Mesenchymal stem cell (in vitro differentiated cells and primary cell): ENCODE results near the gene RAB6B.
A peak's percentile ranks its signal among the peaks of the same experiment; 100 is the strongest.

Experiments
- DNase-seq: peaks from one replicate; pipeline ENCODE4 v3.0.0-alpha.2; 2013
- H2AFZ ChIP-seq: one replicate; pipeline ENCODE4 v1.6.1; 2013; ENCODE audit warnings: low read depth, mild to moderate bottlenecking, control low read depth, inconsistent platforms, low read length, moderate library complexity
- H2AK5ac ChIP-seq: 2 replicates; pipeline ENCODE4 v1.6.1; 2013; ENCODE audit warnings: low read length, moderate library complexity, mild to moderate bottlenecking, inconsistent platforms; ENCODE audit not compliant: severe bottlenecking
- H2BK120ac ChIP-seq: one replicate; pipeline ENCODE4 v1.6.1; 2013; ENCODE audit warnings: low read depth, mild to moderate bottlenecking, inconsistent platforms, low read length, moderate library complexity
- H2BK12ac ChIP-seq, 2 experiments: one replicate each; pipeline ENCODE4 v1.6.1; 2013; ENCODE audit warnings: inconsistent platforms in 2 of 2, low read length in 2 of 2, mild to moderate bottlenecking in 2 of 2, moderate library complexity in 2 of 2, control low read depth in 1 of 2
- H2BK15ac ChIP-seq: one replicate; pipeline ENCODE4 v1.6.1; 2013; ENCODE audit warnings: mild to moderate bottlenecking, low read depth, inconsistent platforms; ENCODE audit not compliant: poor library complexity, severe bottlenecking
- H2BK5ac ChIP-seq: 2 replicates; pipeline ENCODE4 v1.6.1; 2013; ENCODE audit warnings: low read depth, mild to moderate bottlenecking, low read length, control low read depth, inconsistent platforms; ENCODE audit not compliant: poor library complexity, severe bottlenecking
- H3K14ac ChIP-seq, 2 experiments: one replicate each; pipeline ENCODE4 v1.6.1; 2013; ENCODE audit warnings: inconsistent platforms in 2 of 2, low read length in 2 of 2, control low read depth in 1 of 2, mild to moderate bottlenecking in 1 of 2, moderate library complexity in 1 of 2
- H3K18ac ChIP-seq, 2 experiments: one replicate each; pipeline ENCODE4 v1.6.1; 2013; ENCODE audit warnings: inconsistent platforms in 2 of 2, low read length in 2 of 2, control low read depth in 1 of 2, low read depth in 1 of 2, mild to moderate bottlenecking in 1 of 2
- H3K23ac ChIP-seq, 2 experiments: one replicate each; pipeline ENCODE4 v1.6.1; 2013; ENCODE audit warnings: inconsistent platforms in 2 of 2, low read length in 2 of 2, mild to moderate bottlenecking in 2 of 2, moderate library complexity in 2 of 2, control low read depth in 1 of 2
- H3K27ac ChIP-seq: 2 replicates; pipeline ENCODE4 v1.5.1; 2013; ENCODE audit warnings: mild to moderate bottlenecking, moderate library complexity, low read length, control low read depth, inconsistent platforms; ENCODE audit not compliant: poor library complexity, severe bottlenecking
- H3K27me3 ChIP-seq, 2 experiments: 2 replicates each; pipeline versions ENCODE4 v1.6.1 to v1.7.0; 2013; ENCODE audit warnings: low read length in 2 of 2, mild to moderate bottlenecking in 2 of 2, moderate library complexity in 2 of 2, control low read depth in 1 of 2, inconsistent platforms in 1 of 2; ENCODE audit not compliant: control insufficient read depth in 1 of 2, insufficient read depth in 1 of 2
- H3K36me3 ChIP-seq, 2 experiments: 2 replicates each; pipeline versions ENCODE4 v1.6.1 to v1.7.0; 2013; ENCODE audit warnings: low read length in 2 of 2, control low read depth in 1 of 2, inconsistent platforms in 1 of 2, low read depth in 1 of 2, mild to moderate bottlenecking in 1 of 2; ENCODE audit not compliant: insufficient read depth in 2 of 2, control insufficient read depth in 1 of 2
- H3K4ac ChIP-seq, 2 experiments: one replicate each; pipeline ENCODE4 v1.6.1; 2013; ENCODE audit warnings: inconsistent platforms in 2 of 2, low read length in 2 of 2, mild to moderate bottlenecking in 2 of 2, moderate library complexity in 2 of 2, control low read depth in 1 of 2, low read depth in 1 of 2
- H3K4me1 ChIP-seq: 2 replicates; pipeline ENCODE4 v1.6.1; 2013; ENCODE audit warnings: low read depth, low read length, control low read depth; ENCODE audit not compliant: control insufficient read depth, insufficient read depth
- H3K4me2 ChIP-seq: 2 replicates; pipeline ENCODE4 v1.6.1; 2013; ENCODE audit warnings: low read length, mild to moderate bottlenecking, inconsistent platforms; ENCODE audit not compliant: poor library complexity, severe bottlenecking
- H3K4me3 ChIP-seq, 2 experiments: 2 replicates each; pipeline versions ENCODE4 v1.5.1 to v1.7.0; 2013; ENCODE audit warnings: low read length in 2 of 2, mild to moderate bottlenecking in 2 of 2, control low read depth in 1 of 2, low read depth in 1 of 2; ENCODE audit not compliant: insufficient read depth in 1 of 2
- H3K79me1 ChIP-seq: replicated peaks from 2 replicates; pipeline ENCODE4 v1.6.1; 2013; ENCODE audit warnings: mild to moderate bottlenecking, control low read depth, low read length, inconsistent platforms; ENCODE audit not compliant: poor library complexity, severe bottlenecking
- H3K9ac ChIP-seq: 2 replicates; pipeline ENCODE4 v1.7.0; 2013; ENCODE audit warnings: mild to moderate bottlenecking, low read length, moderate library complexity
- H3K9me3 ChIP-seq: 2 replicates; pipeline ENCODE4 v1.7.0; 2013; ENCODE audit warnings: mild to moderate bottlenecking, low read length; ENCODE audit not compliant: control insufficient read depth
- H4K8ac ChIP-seq: one replicate; pipeline ENCODE4 v1.6.1; 2013; ENCODE audit warnings: inconsistent platforms, mild to moderate bottlenecking, low read length, moderate library complexity
- H4K91ac ChIP-seq: one replicate; pipeline ENCODE4 v1.6.1; 2013; ENCODE audit warnings: mild to moderate bottlenecking, low read length, inconsistent platforms
- WGBS: methylation state at CpG from one replicate; pipeline ENCODE4 v1.1.7; 2013; ENCODE audit warnings: mixed read lengths; 5-methylcytosine and 5-hydroxymethylcytosine counted together

The RAB6B gene

GRCh38 chr3:133820889-133821675 lies 74.6 kb downstream of the RAB6B start:
- no peaks in the 10 kb centered on the region for H3K27me3 ChIP-seq
- no peak overlapping the region for H2AK5ac ChIP-seq
- no peak overlapping the region for H3K4ac ChIP-seq
- H3K9me3 ChIP-seq, result no peaks in the 10 kb centered on the region
- no peak overlapping the region for H2BK5ac ChIP-seq
- H2BK15ac ChIP-seq, result no peak overlapping the region
- no peak overlapping the region for H3K18ac ChIP-seq
- H3K4me1 ChIP-seq, result peaks cover 11% of the 10 kb centered on the region
- no peak overlapping the region for H4K91ac ChIP-seq
- DNase-seq, result no peak
- H4K8ac ChIP-seq, result no peak overlapping the region
- no peak overlapping the region for H3K4me3 ChIP-seq
- no peak overlapping the region for H3K9ac ChIP-seq
- H3K23ac ChIP-seq, result no peak overlapping the region
- H3K79me1 ChIP-seq, result peaks cover 7% of the 10 kb centered on the region
- no peak overlapping the region for H3K4me2 ChIP-seq
- no peak overlapping the region for H2BK12ac ChIP-seq
- H3K27ac ChIP-seq, result no peak overlapping the region
- H2BK120ac ChIP-seq, result no peak overlapping the region
- H2AFZ ChIP-seq, result no peak overlapping the region
- H3K14ac ChIP-seq, result no peak overlapping the region
- peaks cover 42 to 89% of the 10 kb centered on the region in 2 experiments for H3K36me3 ChIP-seq
- WGBS, result 100% methylated on average over 3 of the region's 3 CpGs

GRCh38 chr3:133820129-133820528 lies 75.6 kb downstream of the RAB6B start:
- H2BK120ac ChIP-seq, result no peak overlapping the region
- no peak overlapping the region for H3K4me2 ChIP-seq
- no peak overlapping the region for H2AFZ ChIP-seq
- H4K8ac ChIP-seq, result no peak overlapping the region
- no peak overlapping the region for H3K18ac ChIP-seq
- peaks cover 37 to 89% of the 10 kb centered on the region in 2 experiments for H3K36me3 ChIP-seq
- no peak overlapping the region for H4K91ac ChIP-seq
- H2AK5ac ChIP-seq, result no peak overlapping the region
- H3K14ac ChIP-seq, result no peak overlapping the region
- H3K27ac ChIP-seq, result no peak overlapping the region
- H3K27me3 ChIP-seq, result no peaks in the 10 kb centered on the region
- H3K4me1 ChIP-seq, result peaks cover 11% of the 10 kb centered on the region
- H3K79me1 ChIP-seq, result peaks cover 7% of the 10 kb centered on the region
- no peak overlapping the region for H3K23ac ChIP-seq
- H2BK12ac ChIP-seq, result no peak overlapping the region
- DNase-seq, result no peak
- H3K4me3 ChIP-seq, result no peak overlapping the region
- no peak overlapping the region for H2BK15ac ChIP-seq
- no peak overlapping the region for H3K9ac ChIP-seq
- no peak overlapping the region for H3K4ac ChIP-seq
- 96% methylated on average over 2 of the region's 4 CpGs for WGBS
- no peaks in the 10 kb centered on the region for H3K9me3 ChIP-seq
- no peak overlapping the region for H2BK5ac ChIP-seq

- H3K79me1 ChIP-seq, result peaks cover 13% of the 10 kb centered on the region
These were observed 80.3 kb downstream of the RAB6B start for GRCh38 chr3:133815386-133815785.

GRCh38 chr3:133812872-133813271 lies 82.8 kb downstream of the RAB6B start:
- H3K4me1 ChIP-seq, result no peaks in the 10 kb centered on the region
- peak overlapping the region; percentile 61 for H3K9ac ChIP-seq
- no peak for DNase-seq
- H3K79me1 ChIP-seq, result peaks cover 12% of the 10 kb centered on the region
- H3K36me3 ChIP-seq, result peaks cover 22 to 81% of the 10 kb centered on the region in 2 experiments
- H3K9me3 ChIP-seq, result no peaks in the 10 kb centered on the region
- H3K18ac ChIP-seq, result no peak overlapping the region
- H3K14ac ChIP-seq, result no peak overlapping the region
- H3K4me2 ChIP-seq, result no peak overlapping the region
- H3K23ac ChIP-seq, result no peak overlapping the region
- H3K27me3 ChIP-seq, result no peaks in the 10 kb centered on the region
- WGBS, result 57% methylated on average over 1 of the region's 1 CpG
- no peak overlapping the region for H2BK12ac ChIP-seq
- no peak overlapping the region for H2AFZ ChIP-seq
- H3K4ac ChIP-seq, result no peak overlapping the region
- H3K27ac ChIP-seq, result no peak overlapping the region
- no peak overlapping the region for H4K91ac ChIP-seq
- H4K8ac ChIP-seq, result no peak overlapping the region
- no peak overlapping the region for H3K4me3 ChIP-seq
- H2BK5ac ChIP-seq, result no peak overlapping the region
- H2AK5ac ChIP-seq, result no peak overlapping the region
- H2BK120ac ChIP-seq, result no peak overlapping the region
- no peak overlapping the region for H2BK15ac ChIP-seq

More at GRCh38 chr3:133815386-133815785, 80.3 kb downstream of the RAB6B start:
- no peak overlapping the region for H2AK5ac ChIP-seq
- no peak for DNase-seq
- H3K14ac ChIP-seq, result no peak overlapping the region
- H3K4me3 ChIP-seq, result no peak overlapping the region
- no peak overlapping the region for H3K18ac ChIP-seq
- no peak overlapping the region for H3K23ac ChIP-seq
- H3K36me3 ChIP-seq, result peaks cover 25 to 80% of the 10 kb centered on the region in 2 experiments
- no peak overlapping the region for H4K91ac ChIP-seq
- no peak overlapping the region for H2BK12ac ChIP-seq
- 82% methylated on average over 2 of the region's 2 CpGs for WGBS
- no peaks in the 10 kb centered on the region for H3K9me3 ChIP-seq
- H3K27ac ChIP-seq, result no peak overlapping the region
- H2AFZ ChIP-seq, result no peak overlapping the region
- H2BK15ac ChIP-seq, result no peak overlapping the region
- H3K4me2 ChIP-seq, result no peak overlapping the region
- H3K9ac ChIP-seq, result no peak overlapping the region
- H3K4ac ChIP-seq, result no peak overlapping the region
- no peak overlapping the region for H2BK5ac ChIP-seq
- no peaks in the 10 kb centered on the region for H3K27me3 ChIP-seq
- H4K8ac ChIP-seq, result no peak overlapping the region
- no peak overlapping the region for H2BK120ac ChIP-seq
- H3K4me1 ChIP-seq, result no peaks in the 10 kb centered on the region
